CD14-positive monocyte (primary cell): Measurements from ENCODE around the gene STK33. TPM values are rescaled to one million over a fixed set of nuclear protein-coding genes. Genes with fewer than 3 reads are reported as not detected.
A peak's percentile ranks its signal among the peaks of the same experiment; 100 is the strongest.

Source experiments
- DNase-seq, 3 donors: peaks; one replicate each; pipeline ENCODE4 v3.0.0-alpha.2; 2011 to 2022
- H2AFZ ChIP-seq: 2 replicates; pipeline ENCODE4 v1.6.0; 2012; ENCODE audit warnings: mild to moderate bottlenecking, low read depth, low read length, inconsistent platforms; ENCODE audit not compliant: insufficient read depth, poor library complexity, severe bottlenecking
- H3K27ac ChIP-seq, 2 donors: 1 replicate in 1 of 2; 2 replicates in 1 of 2; pipeline ENCODE4 v1.5.1; 2012 to 2013; ENCODE audit warnings: low read length in 2 of 2, control low read depth in 1 of 2, inconsistent platforms in 1 of 2, low read depth in 1 of 2, mild to moderate bottlenecking in 1 of 2
- H3K27me3 ChIP-seq, 2 donors: one replicate each; pipeline versions ENCODE4 v1.6.0 to v1.6.1; 2011 to 2013; ENCODE audit warnings: low read length in 2 of 2; ENCODE audit not compliant: control insufficient read depth in 2 of 2, insufficient read depth in 2 of 2
- H3K36me3 ChIP-seq, 2 donors: replicated peaks in 1 of 2; 1 replicate in 1 of 2; 2 replicates in 1 of 2; pipeline versions ENCODE4 v1.5.1 to v1.6.1; 2012 to 2013; ENCODE audit warnings: low read length in 2 of 2, control low read depth in 1 of 2, inconsistent platforms in 1 of 2, mild to moderate bottlenecking in 1 of 2; ENCODE audit not compliant: insufficient read depth in 2 of 2, control insufficient read depth in 1 of 2
- H3K4me1 ChIP-seq, 2 donors: 1 replicate in 1 of 2; 2 replicates in 1 of 2; pipeline versions ENCODE4 v1.5.1 to v1.6.1; 2012 to 2013; ENCODE audit warnings: low read length in 2 of 2, control low read depth in 1 of 2, inconsistent platforms in 1 of 2, mild to moderate bottlenecking in 1 of 2, moderate library complexity in 1 of 2; ENCODE audit not compliant: insufficient read depth in 2 of 2, control insufficient read depth in 1 of 2
- H3K4me2 ChIP-seq: replicated peaks from 2 replicates; pipeline ENCODE3; 2012; ENCODE audit warnings: low read length, moderate library complexity, mild to moderate bottlenecking; ENCODE audit not compliant: poor library complexity, severe bottlenecking; ENCODE audit errors: extremely low read depth
- H3K4me3 ChIP-seq, 3 experiments: fragments of 200-600 bp in 1 of 3; sonication (generic) in 1 of 3; replicated peaks in 1 of 3; 1 replicate in 2 of 3; 2 replicates in 1 of 3; pipeline ENCODE4 v1.5.1; 2011 to 2013; ENCODE audit warnings: low read length in 3 of 3, mild to moderate bottlenecking in 3 of 3, control low read depth in 2 of 3, low read depth in 2 of 3, inconsistent platforms in 1 of 3, moderate library complexity in 1 of 3
- H3K79me2 ChIP-seq: 2 replicates; pipeline ENCODE4 v1.6.0; 2012; ENCODE audit warnings: mild to moderate bottlenecking, control low read depth, inconsistent platforms, low read length, moderate library complexity; ENCODE audit not compliant: insufficient read depth
- H3K9ac ChIP-seq: 2 replicates; pipeline ENCODE4 v1.6.0; 2017; ENCODE audit warnings: low read length, mild to moderate bottlenecking; ENCODE audit not compliant: insufficient read depth, poor library complexity, severe bottlenecking
- H3K9me3 ChIP-seq, 2 donors: replicated peaks in 1 of 2; 1 replicate in 1 of 2; 2 replicates in 1 of 2; pipeline versions ENCODE4 v1.5.1 to v1.6.1; 2012 to 2013; ENCODE audit warnings: low read length in 2 of 2, control low read depth in 1 of 2; ENCODE audit not compliant: control insufficient read depth in 1 of 2, insufficient read depth in 1 of 2
- H4K20me1 ChIP-seq: 2 replicates; pipeline ENCODE4 v1.6.0; 2012; ENCODE audit warnings: mild to moderate bottlenecking, low read length, control low read depth, moderate library complexity; ENCODE audit not compliant: insufficient read depth
- H3K27ac Mint-ChIP-seq, 7 donors: one replicate each; pipeline ENCODE4 v1.8.0; 2020; ENCODE audit warnings: mild to moderate bottlenecking in 7 of 7, mixed read lengths in 7 of 7, moderate library complexity in 6 of 7, inconsistent platforms in 2 of 7
- H3K27me3 Mint-ChIP-seq, 3 donors: one replicate each; pipeline ENCODE4 v1.8.0; 2021 to 2022; ENCODE audit warnings: low read depth in 3 of 3, mild to moderate bottlenecking in 3 of 3, mixed read lengths in 3 of 3, moderate library complexity in 3 of 3, inconsistent platforms in 1 of 3
- H3K36me3 Mint-ChIP-seq, 2 donors: one replicate each; pipeline ENCODE4 v1.8.0; 2020; ENCODE audit warnings: mixed read lengths in 2 of 2, inconsistent platforms in 1 of 2, mild to moderate bottlenecking in 1 of 2
- H3K4me1 Mint-ChIP-seq: one replicate; pipeline ENCODE4 v1.8.0; 2020; ENCODE audit warnings: mild to moderate bottlenecking, mixed read lengths
- H3K4me3 Mint-ChIP-seq, 2 donors: one replicate each; pipeline ENCODE4 v1.8.0; 2020; ENCODE audit warnings: mild to moderate bottlenecking in 2 of 2, mixed read lengths in 2 of 2, moderate library complexity in 1 of 2
- H3K9me3 Mint-ChIP-seq, 7 donors: one replicate each; pipeline ENCODE4 v1.8.0; 2020 to 2022; ENCODE audit warnings: mixed read lengths in 7 of 7, mild to moderate bottlenecking in 6 of 7, moderate library complexity in 6 of 7, inconsistent platforms in 2 of 7
- WGBS: methylation state at CpG from one replicate; pipeline ENCODE4 v1.1.5; 2013; ENCODE audit warnings: missing lambda C conversion rate; ENCODE audit not compliant: insufficient coverage; 5-methylcytosine and 5-hydroxymethylcytosine counted together
- intact Hi-C, 2 donors: fragments of 100-400 bp; cut with micrococcal nuclease; formaldehyde crosslinking; loops; one replicate each; pipeline versions ENCODE4 v1.15.0 to v1.15.1; 2023
- polyA plus RNA-seq, 3 donors: library from polyadenylated mRNA; depleted of rRNA in 1 of 3; unstranded in 2 of 3; stranded (reverse) in 1 of 3; fragments of 300-500 nt in 2 of 3; fragments of >200 nt in 1 of 3; fragmentation: Illumina TruSeq in 2 of 3; gene quantifications; 1 replicate in 2 of 3; 2 replicates in 1 of 3; pipeline ENCODE4 v1.2.3, GENCODE V29; 2012 to 2021
- TF ChIP-seq, protein P1 (sequence below): fragments of 200-600 bp; IDR thresholded peaks from one replicate; pipeline ENCODE4 v1.8.0; 2022; ENCODE audit warnings: antibody characterized with exemption, mild to moderate bottlenecking

The STK33 gene
- polyA plus RNA-seq, 3 donors: not detected

DNA sequence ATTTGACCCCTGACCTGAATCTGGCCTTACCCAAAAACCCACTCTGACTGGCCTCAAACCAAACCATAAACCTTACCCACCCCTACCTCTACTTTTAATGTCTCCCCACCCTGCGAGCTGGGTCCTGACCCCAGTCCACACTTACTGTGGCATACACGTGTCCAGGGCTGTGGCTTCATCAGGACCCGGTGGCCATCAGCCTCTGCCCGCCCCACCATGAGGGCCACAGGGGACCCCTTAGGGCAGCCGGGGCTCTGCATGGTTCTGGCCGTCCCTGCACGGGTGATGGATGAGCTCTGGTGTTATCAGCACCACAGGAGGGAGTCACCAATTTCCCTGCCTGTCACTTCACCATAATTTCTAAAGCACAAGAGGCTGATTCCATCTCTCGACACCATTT lies 242.8 kb downstream of the STK33 start:
- Mint-ChIP-seq H3K27ac (no peak overlapping the region), H3K4me3 (no peak overlapping the region), H3K36me3 (no peaks in the 10 kb centered on the region), H3K27me3 (peaks cover 8 to 17% (median 14%) of the 10 kb centered on the region in 3 donors), H3K9me3 (peaks cover 0 to 8% (median 4%) of the 10 kb centered on the region in 7 donors), H3K4me1 (peaks cover 21% of the 10 kb centered on the region)
- no peak overlapping the region for H3K9ac ChIP-seq
- H3K4me3 ChIP-seq: no peak overlapping the region
- H3K4me1 ChIP-seq: peaks cover 15 to 17% of the 10 kb centered on the region in 2 donors
- H3K27ac ChIP-seq: no peak overlapping the region
- WGBS: 87% methylated on average over 6 of the region's 8 CpGs
- no peak overlapping the region for H2AFZ ChIP-seq
- DNase-seq: no peak
- intact Hi-C loops: no loop called here
- TF ChIP-seq, protein P1, sequence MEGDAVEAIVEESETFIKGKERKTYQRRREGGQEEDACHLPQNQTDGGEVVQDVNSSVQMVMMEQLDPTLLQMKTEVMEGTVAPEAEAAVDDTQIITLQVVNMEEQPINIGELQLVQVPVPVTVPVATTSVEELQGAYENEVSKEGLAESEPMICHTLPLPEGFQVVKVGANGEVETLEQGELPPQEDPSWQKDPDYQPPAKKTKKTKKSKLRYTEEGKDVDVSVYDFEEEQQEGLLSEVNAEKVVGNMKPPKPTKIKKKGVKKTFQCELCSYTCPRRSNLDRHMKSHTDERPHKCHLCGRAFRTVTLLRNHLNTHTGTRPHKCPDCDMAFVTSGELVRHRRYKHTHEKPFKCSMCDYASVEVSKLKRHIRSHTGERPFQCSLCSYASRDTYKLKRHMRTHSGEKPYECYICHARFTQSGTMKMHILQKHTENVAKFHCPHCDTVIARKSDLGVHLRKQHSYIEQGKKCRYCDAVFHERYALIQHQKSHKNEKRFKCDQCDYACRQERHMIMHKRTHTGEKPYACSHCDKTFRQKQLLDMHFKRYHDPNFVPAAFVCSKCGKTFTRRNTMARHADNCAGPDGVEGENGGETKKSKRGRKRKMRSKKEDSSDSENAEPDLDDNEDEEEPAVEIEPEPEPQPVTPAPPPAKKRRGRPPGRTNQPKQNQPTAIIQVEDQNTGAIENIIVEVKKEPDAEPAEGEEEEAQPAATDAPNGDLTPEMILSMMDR: no peak
- no peaks in the 10 kb centered on the region for H4K20me1 ChIP-seq
- H3K36me3 ChIP-seq: no peaks in the 10 kb centered on the region
- H3K79me2 ChIP-seq: no peaks in the 10 kb centered on the region
- peaks cover 0 to 4% of the 10 kb centered on the region in 2 donors for H3K27me3 ChIP-seq
- H3K9me3 ChIP-seq: no peaks in the 10 kb centered on the region
- H3K4me2 ChIP-seq: no peak overlapping the region

DNA sequence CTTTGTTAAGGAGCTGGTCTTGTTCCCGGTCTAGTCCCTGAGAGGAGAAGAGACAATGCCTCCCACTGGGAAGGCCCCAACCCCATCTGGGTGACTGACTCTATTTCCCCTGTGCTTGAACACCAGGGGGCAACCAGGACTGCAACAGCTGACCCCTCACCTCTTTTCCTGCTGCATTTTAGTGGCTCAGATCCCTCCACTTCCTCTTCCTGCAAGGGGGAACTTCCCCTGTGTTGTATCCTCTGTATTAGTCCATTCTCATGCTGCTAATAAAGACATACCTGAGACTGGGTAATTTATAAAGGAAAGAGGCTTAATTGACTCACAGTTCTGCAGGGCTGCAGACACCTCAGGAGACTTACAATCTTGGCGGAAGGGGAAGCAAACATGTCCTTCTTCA lies 246.1 kb downstream of the STK33 start:
- TF ChIP-seq, protein P1: no peak
- peaks cover 6% of the 10 kb centered on the region for H3K4me1 Mint-ChIP-seq
- H3K4me3 Mint-ChIP-seq: no peak overlapping the region
- H4K20me1 ChIP-seq: no peaks in the 10 kb centered on the region
- H3K4me3 ChIP-seq: no peak overlapping the region
- no peaks in the 10 kb centered on the region for H3K27me3 ChIP-seq
- H3K36me3 ChIP-seq: no peaks in the 10 kb centered on the region
- H3K4me2 ChIP-seq: no peak overlapping the region
- H2AFZ ChIP-seq: no peak overlapping the region
- H3K4me1 ChIP-seq: peaks cover 4 to 6% of the 10 kb centered on the region in 2 donors
- H3K36me3 Mint-ChIP-seq: no peaks in the 10 kb centered on the region
- WGBS: 91% methylated on average over 1 of the region's 2 CpGs
- no peak overlapping the region for H3K9ac ChIP-seq
- H3K27me3 Mint-ChIP-seq: peaks cover 5 to 7% (median 6%) of the 10 kb centered on the region in 3 donors
- intact Hi-C loops: no loop called here
- DNase-seq: peak in 2 of 3 donors; percentile 23 to 61
- H3K79me2 ChIP-seq: no peaks in the 10 kb centered on the region
- no peaks in the 10 kb centered on the region for H3K9me3 ChIP-seq
- H3K27ac Mint-ChIP-seq: peak overlapping the region in 1 of 7 donors; percentile 54
- no peak overlapping the region for H3K27ac ChIP-seq
- H3K9me3 Mint-ChIP-seq: peaks cover 0 to 9% (median 4%) of the 10 kb centered on the region in 7 donors
